GM12864 (cell line): Measurements from ENCODE around the gene BTBD16.

ENCODE experiments used
- DNase-seq: peaks from one replicate; pipeline ENCODE4 v3.0.0-alpha.2; 2011; ENCODE audit warnings: low read depth
- H3K4me3 ChIP-seq: 2 replicates; pipeline ENCODE4 v1.5.1; 2011; ENCODE audit warnings: mild to moderate bottlenecking, low read depth, low read length, control low read depth
- CTCF ChIP-seq: IDR thresholded peaks from 2 replicates; pipeline ENCODE4 v1.5.1; 2011; ENCODE audit warnings: low read depth, mild to moderate bottlenecking, moderate library complexity, low read length, control low read depth, inconsistent platforms; ENCODE audit errors: missing control alignments

The BTBD16 gene

GRCh38 chr10:122252805-122253204, 18.3 kb upstream of the BTBD16 start:
- DNase-seq, result no peak
- no peak for TF ChIP-seq CTCF
- H3K4me3 ChIP-seq, result no peak overlapping the region

GRCh38 chr10:122253605-122254004, 17.5 kb upstream of the BTBD16 start:
- no peak for DNase-seq
- H3K4me3 ChIP-seq, result no peak overlapping the region
- no peak for TF ChIP-seq CTCF

GRCh38 chr10:122254831-122255230, 16.3 kb upstream of the BTBD16 start:
- no peak for TF ChIP-seq CTCF
- no peak for DNase-seq
- H3K4me3 ChIP-seq, result no peak overlapping the region

- TF ChIP-seq CTCF, result no peak
- no peak for DNase-seq
- no peak overlapping the region for H3K4me3 ChIP-seq
These were observed 15.4 kb upstream of the BTBD16 start for GRCh38 chr10:122255509-122256301.

- no peak for DNase-seq
- TF ChIP-seq CTCF, result no peak
- H3K4me3 ChIP-seq, result no peak overlapping the region
These were observed 14.1 kb upstream of the BTBD16 start for GRCh38 chr10:122257041-122257440.

GRCh38 chr10:122258136-122259074, 12.7 kb upstream of the BTBD16 start:
- TF ChIP-seq CTCF, result no peak
- no peak for DNase-seq
- no peak overlapping the region for H3K4me3 ChIP-seq
